ENCODE results near the gene CPSF4. TPM values are rescaled to one million over a fixed set of nuclear protein-coding genes. Genes with fewer than 3 reads are reported as not detected.
A peak's percentile ranks its signal among the peaks of the same experiment; 100 is the strongest.

Gene CPSF4
- total RNA-seq, 1 experiment from 2014 or later, result 67.0 TPM

DNA sequence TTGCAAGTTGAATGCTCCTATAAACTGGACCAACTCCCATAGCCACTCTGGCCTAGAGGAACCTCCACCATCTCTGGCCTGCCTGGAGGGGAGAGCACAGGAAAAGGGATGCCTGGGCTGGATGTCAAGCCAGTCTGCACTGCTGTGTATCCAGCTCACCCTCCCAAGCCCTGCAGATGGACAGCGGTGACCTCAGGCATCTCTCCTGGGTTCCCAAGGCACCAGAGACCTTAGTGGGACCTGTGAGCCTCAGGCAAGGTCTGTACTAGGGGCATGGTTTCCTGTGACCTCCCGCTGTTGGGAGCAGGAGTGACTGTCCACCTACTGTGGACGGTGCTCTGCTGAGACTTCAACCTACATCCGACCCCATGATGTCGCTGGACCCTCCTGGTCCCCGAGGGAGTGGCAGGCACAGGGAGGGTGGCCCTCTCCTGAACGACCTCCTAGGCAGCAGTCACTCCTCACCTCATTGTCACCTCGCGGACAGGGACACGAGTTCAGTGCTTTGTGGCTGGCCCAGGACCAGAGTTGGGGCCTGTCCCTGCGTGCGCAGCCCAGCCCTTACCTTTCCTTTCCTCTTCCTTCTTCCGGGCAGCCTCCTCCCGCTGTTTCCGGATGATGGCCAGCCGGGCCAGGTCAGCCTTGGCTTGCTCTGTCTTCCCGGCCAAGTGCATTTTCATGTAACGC is 41.3 kb upstream of the CPSF4 start:
- ATAC-seq, result no peak
- POLR2A ChIA-PET, result no interaction called here

DNA sequence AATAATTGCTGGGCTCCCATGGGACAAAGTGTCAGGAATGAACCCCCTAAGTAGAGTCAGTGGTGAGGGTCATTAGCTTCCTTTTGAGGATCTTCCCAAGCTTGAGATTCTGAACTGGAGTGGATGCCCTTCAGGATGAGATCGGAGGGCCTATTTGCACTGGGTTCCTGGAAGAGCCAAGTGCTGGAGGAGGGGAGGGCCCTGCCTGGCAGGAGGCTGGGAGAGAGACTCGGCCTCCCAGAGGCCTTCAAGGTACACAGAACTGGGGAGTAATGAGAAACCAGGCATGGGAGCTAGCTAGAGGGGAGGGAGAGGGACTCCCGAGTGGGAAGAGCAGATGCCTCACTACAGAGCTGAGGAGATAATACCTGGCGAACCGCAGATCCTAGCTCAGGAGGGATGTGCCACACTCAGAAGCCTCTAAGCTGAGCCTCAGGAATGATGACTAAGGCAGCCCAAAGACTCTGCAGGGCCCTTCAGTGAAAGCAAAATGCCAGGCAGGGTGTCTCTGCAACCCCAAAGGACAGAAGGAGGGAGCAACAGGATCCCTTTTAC is 39.8 kb upstream of the CPSF4 start:
- Histone ChIP-seq H3K79me2 (ENCODE audit: insufficient read depth, low read length) (peaks cover 34% of the 10 kb centered on the region), H3K27me3 (ENCODE audit: insufficient read depth, low read length) (no peaks in the 10 kb centered on the region), H4K20me1 (ENCODE audit: insufficient read depth) (no peaks in the 10 kb centered on the region), H3K4me2 (ENCODE audit: low read length) (no peak overlapping the region), H2AFZ (ENCODE audit: low read depth, low read length, poor library complexity, severe bottlenecking) (no peak overlapping the region), H3K4me1 (ENCODE audit: control insufficient read depth in 1 of 2, insufficient read depth in 2 of 2, low read length in 2 of 2) (no peaks in the 10 kb centered on the region), H3K4me3 (replicated peaks in 1 of 2; ENCODE audit: low read depth in 1 of 2, low read length in 2 of 2) (no peak overlapping the region), H3K9me3 (ENCODE audit: control insufficient read depth in 1 of 2, insufficient read depth in 1 of 2, low read depth in 1 of 2, low read length in 2 of 2) (no peaks in the 10 kb centered on the region), H3K27ac (ENCODE audit: low read depth, low read length) (no peak overlapping the region), H3K9ac (ENCODE audit: low read length) (no peak overlapping the region), H3K36me3 (ENCODE audit: control insufficient read depth in 1 of 2, insufficient read depth in 2 of 2, low read length in 2 of 2) (peaks cover 45 to 61% of the 10 kb centered on the region in 2 experiments), H3K9me2 (ENCODE audit: insufficient read depth) (no peaks in the 10 kb centered on the region)
- ATAC-seq (peak; percentile 15), DNase-seq (ENCODE audit: low read depth, low spot score) (no peak)
- no TSS peak for BruUV-seq (replicated peaks)
- RAD21 ChIA-PET (ENCODE audit: low non-redundant PET in 1 of 2, low total read pairs in 2 of 2, uncharacterized antibody in 2 of 2, unreplicated experiment in 2 of 2), result no interaction called here
- CTCF ChIA-PET, result no interaction called here
- intact Hi-C loops (cut with micrococcal nuclease), result no loop called here
- POLR2A ChIA-PET, result interaction anchor here (2.3 kb wide), 1 partner anchor 10 kb away, joined by 6 read pairs; the partner anchor contains the start of genes BUD31 and PDAP1
- TF ChIP-seq CEBPB (IDR thresholded peaks at IDR 0.05; ENCODE audit: low read depth), result no peak
- TF ChIP-seq TCF7L2 (IDR thresholded peaks at IDR 0.05; ENCODE audit: borderline replicate concordance, extremely low read depth, insufficient read depth, insufficient read length), result no peak
- TF ChIP-seq, protein P1, sequence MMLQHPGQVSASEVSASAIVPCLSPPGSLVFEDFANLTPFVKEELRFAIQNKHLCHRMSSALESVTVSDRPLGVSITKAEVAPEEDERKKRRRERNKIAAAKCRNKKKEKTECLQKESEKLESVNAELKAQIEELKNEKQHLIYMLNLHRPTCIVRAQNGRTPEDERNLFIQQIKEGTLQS (IDR thresholded peaks at IDR 0.05), result no peak
- no peak for TF ChIP-seq EZH2phosphoT487 (IDR thresholded peaks at IDR 0.05; ENCODE audit: borderline replicate concordance)

More for the DNA sequence above, 41.3 kb upstream of the CPSF4 start:
- ChIA-PET CTCF (no interaction called here), RAD21 (ENCODE audit: low non-redundant PET in 1 of 2, low total read pairs in 2 of 2, uncharacterized antibody in 2 of 2, unreplicated experiment in 2 of 2) (no interaction called here)
- no peak for DNase-seq (ENCODE audit: low read depth, low spot score)
- peaks cover 0 to 12% of the 10 kb centered on the region in 2 experiments; a peak in 1 of 4 replicates for H3K4me1 ChIP-seq (ENCODE audit: control insufficient read depth in 1 of 2, insufficient read depth in 2 of 2, low read length in 2 of 2)
- H4K20me1 ChIP-seq (ENCODE audit: insufficient read depth), result no peaks in the 10 kb centered on the region
- H3K4me3 ChIP-seq (replicated peaks in 1 of 2; ENCODE audit: low read depth in 1 of 2, low read length in 2 of 2), result no peak overlapping the region
- H3K27ac ChIP-seq (ENCODE audit: low read depth, low read length), result no peak overlapping the region
- H3K9me2 ChIP-seq (ENCODE audit: insufficient read depth), result no peaks in the 10 kb centered on the region
- peaks cover 41 to 55% of the 10 kb centered on the region in 2 experiments for H3K36me3 ChIP-seq (ENCODE audit: control insufficient read depth in 1 of 2, insufficient read depth in 2 of 2, low read length in 2 of 2)
- no peak overlapping the region for H2AFZ ChIP-seq (ENCODE audit: low read depth, low read length, poor library complexity, severe bottlenecking)
- H3K9ac ChIP-seq (ENCODE audit: low read length), result no peak overlapping the region
- TF ChIP-seq POLR2AphosphoS5 (IDR thresholded peaks at IDR 0.05; ENCODE audit: low read depth, low read length) (peak; percentile 36), FOSL1 (IDR thresholded peaks at IDR 0.05; ENCODE audit: low read depth) (no peak)
- H3K9me3 ChIP-seq (ENCODE audit: control insufficient read depth in 1 of 2, insufficient read depth in 1 of 2, low read depth in 1 of 2, low read length in 2 of 2), result no peaks in the 10 kb centered on the region
- no peaks in the 10 kb centered on the region for H3K27me3 ChIP-seq (ENCODE audit: insufficient read depth, low read length)
- H3K79me2 ChIP-seq (ENCODE audit: insufficient read depth, low read length), result peaks cover 21% of the 10 kb centered on the region; the same call in 1 of the 2 replicates
- no TSS peak for BruUV-seq (replicated peaks)
- intact Hi-C loops (cut with micrococcal nuclease), result no loop called here
- H3K4me2 ChIP-seq (ENCODE audit: low read length), result no peak overlapping the region
